SK-N-SH (cell line): ENCODE data around the gene SPATA16. TPM values are rescaled to one million over a fixed set of nuclear protein-coding genes. Genes with fewer than 3 reads are reported as not detected.

Experiments
- CTCF ChIA-PET: fragments of 300-600, 350-600 bp; formaldehyde crosslinking; extraction: SDS; loops from one replicate; lab custom pipeline; 2021; lab: Yijun Ruan, JAX
- POLR2A ChIA-PET: fragments of 350-600 bp; sonication (Branson Sonifier 250); formaldehyde crosslinking; extraction: SDS; loops from one replicate; lab custom pipeline; 2020; ENCODE audit warnings: antibody characterized with exemption, inconsistent platforms; lab: Yijun Ruan, JAX
- DNase-seq: peaks from one replicate; pipeline ENCODE4 v3.0.0; 2012
- H2AFZ ChIP-seq: fragments of 200-600 bp; sonication (generic); 2 replicates; pipeline ENCODE4 v1.8.1; 2016; ENCODE audit warnings: antibody characterized with exemption, mild to moderate bottlenecking, low read depth
- H3F3A ChIP-seq: fragments of 200-600 bp; sonication (generic); replicated peaks from 2 replicates; pipeline ENCODE3; 2016; ENCODE audit warnings: antibody characterized with exemption, mild to moderate bottlenecking; ENCODE audit not compliant: insufficient read depth
- H3K27ac ChIP-seq, 2 experiments: fragments of 200-500 bp in 1 of 2; fragments of 200-600 bp in 1 of 2; sonication (Bioruptor generic) in 1 of 2; sonication (generic), shearing (Covaris generic) in 1 of 2; 2 replicates each; pipeline versions ENCODE4 v1.5.1 to v1.6.1; 2014 to 2016; ENCODE audit warnings: low read depth in 2 of 2, inconsistent platforms in 1 of 2, low read length in 1 of 2, mild to moderate bottlenecking in 1 of 2, mixed read lengths in 1 of 2
- H3K27me3 ChIP-seq: fragments of 200-600 bp; sonication (generic), shearing (Covaris generic); 2 replicates; pipeline ENCODE4 v1.6.1; 2016; ENCODE audit warnings: mixed run types; ENCODE audit not compliant: insufficient read depth
- H3K36me3 ChIP-seq, 2 experiments: fragments of 200-500 bp in 1 of 2; fragments of 200-600 bp in 1 of 2; sonication (Bioruptor generic) in 1 of 2; sonication (generic) in 1 of 2; replicated peaks in 1 of 2; 2 replicates each; pipeline versions ENCODE3 to v1.5.1; 2014 to 2016; ENCODE audit warnings: low read length in 1 of 2, mild to moderate bottlenecking in 1 of 2; ENCODE audit not compliant: insufficient read depth in 2 of 2, control insufficient read depth in 1 of 2
- H3K4me1 ChIP-seq, 2 experiments: fragments of 200-500 bp in 1 of 2; fragments of 200-600 bp in 1 of 2; sonication (Bioruptor generic) in 1 of 2; sonication (generic), shearing (Covaris generic) in 1 of 2; 2 replicates each; pipeline versions ENCODE4 v1.5.1 to v1.6.1; 2014 to 2016; ENCODE audit warnings: low read depth in 1 of 2, low read length in 1 of 2, mixed run types in 1 of 2; ENCODE audit not compliant: insufficient read depth in 2 of 2, control insufficient read depth in 1 of 2
- H3K4me2 ChIP-seq: fragments of 200-600 bp; sonication (generic), shearing (Covaris generic); 2 replicates; pipeline ENCODE4 v1.6.1; 2017; ENCODE audit warnings: mixed run types
- H3K4me3 ChIP-seq, 2 experiments: fragments of 200-500 bp in 1 of 2; fragments of 200-600 bp in 1 of 2; sonication (Bioruptor generic) in 1 of 2; sonication (generic), shearing (Covaris generic) in 1 of 2; 2 replicates each; pipeline versions ENCODE4 v1.5.1 to v1.8.1; 2014 to 2016; ENCODE audit warnings: low read depth in 2 of 2, inconsistent platforms in 1 of 2, low read length in 1 of 2, mild to moderate bottlenecking in 1 of 2, mixed read lengths in 1 of 2, moderate library complexity in 1 of 2
- H3K79me2 ChIP-seq: fragments of 200-600 bp; sonication (generic); 2 replicates; pipeline ENCODE4 v1.8.1; 2017; ENCODE audit warnings: mild to moderate bottlenecking; ENCODE audit not compliant: insufficient read depth
- H3K9ac ChIP-seq: fragments of 200-600 bp; sonication (generic); 2 replicates; pipeline ENCODE4 v1.6.1; 2017; ENCODE audit warnings: mixed run types
- H3K9me2 ChIP-seq: fragments of 200-600 bp; sonication (generic); 2 replicates; pipeline ENCODE4 v1.6.1; 2017; ENCODE audit warnings: mixed run types
- H3K9me3 ChIP-seq: fragments of 200-600 bp; sonication (generic); 2 replicates; pipeline ENCODE4 v1.6.1; 2017; ENCODE audit warnings: mixed run types, mild to moderate bottlenecking, moderate library complexity
- H4K20me1 ChIP-seq: fragments of 200-600 bp; sonication (generic); 2 replicates; pipeline ENCODE4 v1.6.1; 2017; ENCODE audit warnings: mild to moderate bottlenecking, mixed run types; ENCODE audit not compliant: insufficient read depth
- CHD2 ChIP-seq: fragments of 150-350 bp; IDR thresholded peaks from 2 replicates; pipeline ENCODE4 v1.6.1; 2018; ENCODE audit warnings: low read length; ENCODE audit not compliant: partially characterized antibody
- CTCF ChIP-seq: fragments of 200-600 bp; sonication (generic); IDR thresholded peaks from 2 replicates; pipeline ENCODE4 v1.6.1; 2017; ENCODE audit warnings: antibody characterized with exemption, mild to moderate bottlenecking, moderate library complexity
- EP300 ChIP-seq, 2 experiments: IDR thresholded peaks; 2 replicates each; pipeline versions ENCODE4 v1.4.0 to v1.6.1; 2012; ENCODE audit warnings: borderline replicate concordance in 1 of 2, low read depth in 1 of 2, low read length in 1 of 2
- EZH2phosphoT487 ChIP-seq: fragments of 200-600 bp; sonication (generic); IDR thresholded peaks from 2 replicates; pipeline ENCODE4 v1.6.1; 2017; ENCODE audit warnings: low read depth, mixed run types, mild to moderate bottlenecking, antibody characterized with exemption, moderate library complexity, borderline replicate concordance
- FOXJ3 ChIP-seq: sonication (generic); formaldehyde crosslinking; IDR thresholded peaks from 2 replicates; pipeline ENCODE4 v1.5.1; 2020; ENCODE audit warnings: mild to moderate bottlenecking, missing genetic modification reagents
- FOXM1 ChIP-seq: IDR thresholded peaks from 2 replicates; pipeline ENCODE4 v1.4.0; 2012; ENCODE audit warnings: low read depth, mild to moderate bottlenecking
- GABPA ChIP-seq: IDR thresholded peaks from 2 replicates; pipeline ENCODE4 v1.4.0; 2012; ENCODE audit warnings: low read depth, mild to moderate bottlenecking
- GATA2 ChIP-seq: sonication (generic); formaldehyde crosslinking; IDR thresholded peaks from 2 replicates; pipeline ENCODE4 v1.5.0; 2020; ENCODE audit warnings: mild to moderate bottlenecking, missing genetic modification reagents
- NRF1 ChIP-seq: IDR thresholded peaks from 2 replicates; pipeline ENCODE4 v1.6.1; 2012; ENCODE audit warnings: low read depth, mild to moderate bottlenecking, low read length
- RCOR1 ChIP-seq: fragments of 150-350 bp; IDR thresholded peaks from 2 replicates; pipeline ENCODE4 v1.6.1; 2017; ENCODE audit warnings: antibody characterized with exemption, low read length
- REST ChIP-seq: IDR thresholded peaks from 2 replicates; pipeline ENCODE4 v1.6.1; 2012; ENCODE audit warnings: mild to moderate bottlenecking, low read depth, low read length, moderate library complexity
- RXRA ChIP-seq: IDR thresholded peaks from 2 replicates; pipeline ENCODE4 v1.4.0; 2012; ENCODE audit warnings: low read depth, mild to moderate bottlenecking, borderline replicate concordance
- SIN3A ChIP-seq: IDR thresholded peaks from 2 replicates; pipeline ENCODE4 v1.6.1; 2012; ENCODE audit warnings: low read depth, mild to moderate bottlenecking, low read length, moderate library complexity, borderline replicate concordance
- USF2 ChIP-seq: fragments of 150-350 bp; IDR thresholded peaks from 2 replicates; pipeline ENCODE4 v1.6.1; 2017; ENCODE audit warnings: antibody characterized with exemption, low read length, low read depth, borderline replicate concordance
- polyA plus RNA-seq, 3 experiments: library from polyadenylated mRNA; depleted of rRNA; stranded (reverse); fragments of >200 nt; gene quantifications; 2 replicates each; pipeline ENCODE4 v1.2.3, GENCODE V29; 2012
- TF ChIP-seq, protein P1 (sequence below): IDR thresholded peaks from 2 replicates; pipeline ENCODE4 v1.4.0; 2012; ENCODE audit warnings: low read depth, borderline replicate concordance

SPATA16 gene
- polyA plus RNA-seq, 1 of the 3 experiments (the other 2 are of a cell fraction): not detected

GRCh38 chr3:172848910-172849309 is 292.1 kb downstream of the SPATA16 start (continued):
- TF ChIP-seq, protein P1, sequence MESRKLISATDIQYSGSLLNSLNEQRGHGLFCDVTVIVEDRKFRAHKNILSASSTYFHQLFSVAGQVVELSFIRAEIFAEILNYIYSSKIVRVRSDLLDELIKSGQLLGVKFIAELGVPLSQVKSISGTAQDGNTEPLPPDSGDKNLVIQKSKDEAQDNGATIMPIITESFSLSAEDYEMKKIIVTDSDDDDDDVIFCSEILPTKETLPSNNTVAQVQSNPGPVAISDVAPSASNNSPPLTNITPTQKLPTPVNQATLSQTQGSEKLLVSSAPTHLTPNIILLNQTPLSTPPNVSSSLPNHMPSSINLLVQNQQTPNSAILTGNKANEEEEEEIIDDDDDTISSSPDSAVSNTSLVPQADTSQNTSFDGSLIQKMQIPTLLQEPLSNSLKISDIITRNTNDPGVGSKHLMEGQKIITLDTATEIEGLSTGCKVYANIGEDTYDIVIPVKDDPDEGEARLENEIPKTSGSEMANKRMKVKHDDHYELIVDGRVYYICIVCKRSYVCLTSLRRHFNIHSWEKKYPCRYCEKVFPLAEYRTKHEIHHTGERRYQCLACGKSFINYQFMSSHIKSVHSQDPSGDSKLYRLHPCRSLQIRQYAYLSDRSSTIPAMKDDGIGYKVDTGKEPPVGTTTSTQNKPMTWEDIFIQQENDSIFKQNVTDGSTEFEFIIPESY: no peak
- TF ChIP-seq CTCF (no peak), EP300 (IDR thresholded peaks at IDR 0.05; ENCODE audit: borderline replicate concordance in 1 of 2, low read depth in 1 of 2, low read length in 1 of 2) (no peak), CHD2 (no peak), FOXJ3 (no peak), RXRA (no peak)

GRCh38 chr3:172847292-172847691 is 293.7 kb downstream of the SPATA16 start:
- no peak overlapping the region for H3K9ac ChIP-seq
- no peaks in the 10 kb centered on the region for H3K36me3 ChIP-seq
- ChIA-PET CTCF (interaction anchor here (0.7 kb wide), 1 partner anchor 14 kb away, joined by 3 read pairs; no protein-coding TSS in a partner anchor), POLR2A (no interaction called here)
- H3K9me3 ChIP-seq: no peaks in the 10 kb centered on the region
- H3K27me3 ChIP-seq: no peaks in the 10 kb centered on the region
- no peak overlapping the region for H3K4me3 ChIP-seq
- no peaks in the 10 kb centered on the region for H3F3A ChIP-seq
- H3K9me2 ChIP-seq: no peaks in the 10 kb centered on the region
- H3K4me2 ChIP-seq: no peak overlapping the region
- no peaks in the 10 kb centered on the region for H4K20me1 ChIP-seq
- no peak overlapping the region for H3K27ac ChIP-seq
- TF ChIP-seq, protein P1: no peak
- TF ChIP-seq FOXM1 (no peak), NRF1 (no peak), SIN3A (no peak), GABPA (no peak), GATA2 (CRISPR knock-in tag) (no peak), EZH2phosphoT487 (no peak), RCOR1 (no peak), REST (no peak), USF2 (no peak)
- no peak for DNase-seq
- H3K79me2 ChIP-seq: no peaks in the 10 kb centered on the region
- H2AFZ ChIP-seq: no peak overlapping the region
- H3K4me1 ChIP-seq: no peaks in the 10 kb centered on the region; a peak in 1 of 4 replicates
